HG03439 (cell line): ENCODE data around the gene SLC35D3.
"Not testable (repeated sequence)": the region's sequence is repeated elsewhere in the genome, so short reads cannot be mapped to it uniquely, and the experiment has no call there.

ENCODE experiments used
- ATAC-seq: cut with Tn5 transposase; IDR thresholded peaks from one replicate; pipeline ENCODE4 v1.9.1; 2021; ENCODE audit warnings: mild to moderate bottlenecking, moderate library complexity; ENCODE audit not compliant: unreplicated experiment

Gene SLC35D3

GRCh38 chr6:136921936-136922684, at the start of gene SLC35D3:
Gene SLC35D3 (plus strand): TSS chr6:136922301. CDS start chr6:136922429, 128 bp downstream.
- ATAC-seq: no peak

- ATAC-seq: no peak
These were observed 48.4 kb upstream of the SLC35D3 start for GRCh38 chr6:136873748-136874147.

GRCh38 chr6:136876469-136876868, 45.6 kb upstream of the SLC35D3 start:
- ATAC-seq: not testable (repeated sequence)

- no peak for ATAC-seq
These were observed 41.2 kb upstream of the SLC35D3 start for GRCh38 chr6:136880748-136881460.

GRCh38 chr6:136886091-136886490, 36.0 kb upstream of the SLC35D3 start:
- ATAC-seq: no peak

GRCh38 chr6:136887953-136888352, 34.1 kb upstream of the SLC35D3 start:
- no peak for ATAC-seq

- no peak for ATAC-seq
These were observed 32.6 kb upstream of the SLC35D3 start for GRCh38 chr6:136889271-136890193.

GRCh38 chr6:136890194-136890839, 31.8 kb upstream of the SLC35D3 start:
- no peak for ATAC-seq

GRCh38 chr6:136890986-136891385, 31.1 kb upstream of the SLC35D3 start:
- no peak for ATAC-seq

- no peak for ATAC-seq
These were observed 28.9 kb upstream of the SLC35D3 start for GRCh38 chr6:136893187-136893586.

GRCh38 chr6:136895901-136896300, 26.2 kb upstream of the SLC35D3 start:
- ATAC-seq: no peak

- ATAC-seq: no peak
These were observed 25.0 kb upstream of the SLC35D3 start for GRCh38 chr6:136897071-136897470.

GRCh38 chr6:136901212-136901784, 20.8 kb upstream of the SLC35D3 start:
- ATAC-seq: no peak

- ATAC-seq: not testable (repeated sequence)
These were observed 17.6 kb upstream of the SLC35D3 start for GRCh38 chr6:136904477-136904876.

- ATAC-seq: no peak
These were observed 7.2 kb upstream of the SLC35D3 start for GRCh38 chr6:136914947-136915346.

- no peak for ATAC-seq
These were observed 3.4 kb upstream of the SLC35D3 start for GRCh38 chr6:136918706-136919105.

GRCh38 chr6:136920216-136920615, 1.9 kb upstream of the SLC35D3 start:
- ATAC-seq: no peak

- ATAC-seq: no peak
These were observed 1.3 kb upstream of the SLC35D3 start for GRCh38 chr6:136920671-136921380.

GRCh38 chr6:136921381-136921935, 643 bp upstream of the SLC35D3 start:
- ATAC-seq: no peak

- no peak for ATAC-seq
These were observed 545 bp downstream of the SLC35D3 start for GRCh38 chr6:136922685-136923006.
